DND-41 (cell line): Measurements from ENCODE around the gene PRRX2.
A peak's percentile ranks its signal among the peaks of the same experiment; 100 is the strongest.

Source experiments
- ATAC-seq: fragments of 200-7000 bp; cut with Tn5 transposase; 3 replicates; pipeline ENCODE4 v1.9.1; 2021; ENCODE audit warnings: low read depth; ENCODE audit not compliant: insufficient read depth
- DNase-seq: peaks from one replicate; pipeline ENCODE4 v3.0.0-alpha.2; 2020
- H2AFZ ChIP-seq: 2 replicates; pipeline ENCODE4 v1.6.0; 2012; ENCODE audit warnings: low read depth, low read length
- H3K27ac ChIP-seq: 2 replicates; pipeline ENCODE4 v1.5.1; 2012; ENCODE audit warnings: low read length, inconsistent platforms
- H3K27me3 ChIP-seq: fragments of 200-600 bp; sonication (generic); 2 replicates; pipeline ENCODE4 v1.6.0; 2012; ENCODE audit warnings: low read length, mild to moderate bottlenecking, inconsistent platforms; ENCODE audit not compliant: insufficient read depth, poor library complexity
- H3K36me3 ChIP-seq: 2 replicates; pipeline ENCODE4 v1.5.1; 2012; ENCODE audit warnings: low read length, inconsistent platforms; ENCODE audit not compliant: insufficient read depth
- H3K4me1 ChIP-seq: 2 replicates; pipeline ENCODE4 v1.5.1; 2012; ENCODE audit warnings: mild to moderate bottlenecking, low read length; ENCODE audit not compliant: insufficient read depth
- H3K4me2 ChIP-seq: 2 replicates; pipeline ENCODE4 v1.6.0; 2012; ENCODE audit warnings: mild to moderate bottlenecking, moderate library complexity, low read length, inconsistent platforms; ENCODE audit not compliant: insufficient read depth
- H3K4me3 ChIP-seq, 2 experiments: fragments of 200-600 bp in 1 of 2; shearing (Covaris generic) in 1 of 2; 2 replicates each; pipeline ENCODE4 v1.5.1; 2012 to 2016; ENCODE audit warnings: inconsistent platforms in 2 of 2, low read length in 2 of 2, mild to moderate bottlenecking in 2 of 2, low read depth in 1 of 2, moderate library complexity in 1 of 2
- H3K79me2 ChIP-seq: 2 replicates; pipeline ENCODE4 v1.6.0; 2012; ENCODE audit warnings: low read length, inconsistent platforms; ENCODE audit not compliant: insufficient read depth
- H3K9ac ChIP-seq: 2 replicates; pipeline ENCODE4 v1.6.0; 2012; ENCODE audit warnings: low read depth, mild to moderate bottlenecking, inconsistent platforms, low read length, moderate library complexity
- H3K9me3 ChIP-seq: 2 replicates; pipeline ENCODE4 v1.5.1; 2012; ENCODE audit warnings: low read length, moderate library complexity, mild to moderate bottlenecking, inconsistent platforms; ENCODE audit not compliant: insufficient read depth, severe bottlenecking
- H4K20me1 ChIP-seq: 2 replicates; pipeline ENCODE4 v1.6.0; 2012; ENCODE audit warnings: low read length; ENCODE audit not compliant: insufficient read depth
- EZH2 ChIP-seq: IDR thresholded peaks from 3 replicates; pipeline ENCODE4 v1.6.1; 2012; ENCODE audit warnings: borderline replicate concordance, low read depth, mild to moderate bottlenecking, moderate library complexity, low read length, inconsistent platforms; ENCODE audit not compliant: severe bottlenecking
- TF ChIP-seq, protein P1 (sequence below): IDR thresholded peaks from 2 replicates; pipeline ENCODE4 v1.5.1; 2012; ENCODE audit warnings: borderline replicate concordance, low read length, moderate library complexity, mild to moderate bottlenecking; ENCODE audit not compliant: poor library complexity, severe bottlenecking; ENCODE audit errors: extremely low read depth

The PRRX2 gene

DNA sequence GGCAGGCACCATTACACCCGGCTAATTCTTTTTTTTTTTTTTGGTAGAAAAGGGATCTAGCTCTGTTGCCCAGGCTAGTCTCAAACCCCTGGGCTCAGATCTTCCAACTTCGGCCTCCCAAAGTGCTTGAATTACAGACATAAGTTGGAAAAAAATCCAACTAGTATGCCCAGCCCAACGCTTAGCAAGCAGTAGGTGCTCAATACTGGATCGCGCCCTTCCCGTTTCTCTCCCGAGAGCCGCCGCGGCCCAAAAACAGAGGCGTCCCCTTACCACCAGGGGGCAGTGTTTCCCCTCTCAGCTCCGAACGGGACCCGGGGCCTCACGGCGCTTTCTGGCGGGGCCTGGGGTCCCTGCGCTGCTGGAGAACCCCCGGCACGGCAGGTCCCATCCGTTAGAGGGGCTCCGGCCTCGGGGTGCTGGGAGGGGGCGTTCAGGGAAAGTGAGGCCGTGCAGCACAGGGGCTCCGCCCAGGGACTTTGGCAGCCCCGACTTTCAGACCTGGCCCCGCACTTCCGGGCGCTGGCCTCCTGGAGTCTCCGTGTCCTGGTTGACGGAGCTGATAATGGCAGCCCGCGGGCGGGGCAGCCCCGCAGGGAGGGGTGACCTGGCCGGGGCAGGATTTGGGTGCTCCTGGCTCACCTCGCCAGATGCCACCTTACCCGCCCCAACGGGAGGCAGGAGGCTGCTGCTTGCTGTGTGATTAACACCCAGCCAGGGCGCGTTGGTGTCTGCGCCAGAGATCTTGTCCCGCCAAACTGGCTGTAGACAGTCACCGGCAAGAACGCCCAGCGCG, 72.2 kb downstream of the PRRX2 start:
- Histone ChIP-seq H3K4me1 (peaks cover 10% of the 10 kb centered on the region), H3K27ac (no peak overlapping the region; the same call in 1 of the 2 replicates), H3K9ac (peak overlapping the region; percentile 63), H3K4me2 (peak overlapping the region; percentile 89), H3K4me3 (peak overlapping the region in 1 of 2 experiments; percentile 60; a peak in 3 of 4 replicates), H4K20me1 (no peaks in the 10 kb centered on the region), H3K9me3 (no peaks in the 10 kb centered on the region), H3K79me2 (no peaks in the 10 kb centered on the region), H3K27me3 (no peaks in the 10 kb centered on the region), H3K36me3 (no peaks in the 10 kb centered on the region), H2AFZ (peak overlapping the region; percentile 86)
- ATAC-seq (peak; percentile 93), DNase-seq (peak; percentile 81)
- no peak for TF ChIP-seq EZH2
- TF ChIP-seq, protein P1, sequence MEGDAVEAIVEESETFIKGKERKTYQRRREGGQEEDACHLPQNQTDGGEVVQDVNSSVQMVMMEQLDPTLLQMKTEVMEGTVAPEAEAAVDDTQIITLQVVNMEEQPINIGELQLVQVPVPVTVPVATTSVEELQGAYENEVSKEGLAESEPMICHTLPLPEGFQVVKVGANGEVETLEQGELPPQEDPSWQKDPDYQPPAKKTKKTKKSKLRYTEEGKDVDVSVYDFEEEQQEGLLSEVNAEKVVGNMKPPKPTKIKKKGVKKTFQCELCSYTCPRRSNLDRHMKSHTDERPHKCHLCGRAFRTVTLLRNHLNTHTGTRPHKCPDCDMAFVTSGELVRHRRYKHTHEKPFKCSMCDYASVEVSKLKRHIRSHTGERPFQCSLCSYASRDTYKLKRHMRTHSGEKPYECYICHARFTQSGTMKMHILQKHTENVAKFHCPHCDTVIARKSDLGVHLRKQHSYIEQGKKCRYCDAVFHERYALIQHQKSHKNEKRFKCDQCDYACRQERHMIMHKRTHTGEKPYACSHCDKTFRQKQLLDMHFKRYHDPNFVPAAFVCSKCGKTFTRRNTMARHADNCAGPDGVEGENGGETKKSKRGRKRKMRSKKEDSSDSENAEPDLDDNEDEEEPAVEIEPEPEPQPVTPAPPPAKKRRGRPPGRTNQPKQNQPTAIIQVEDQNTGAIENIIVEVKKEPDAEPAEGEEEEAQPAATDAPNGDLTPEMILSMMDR = peak; percentile 88

DNA sequence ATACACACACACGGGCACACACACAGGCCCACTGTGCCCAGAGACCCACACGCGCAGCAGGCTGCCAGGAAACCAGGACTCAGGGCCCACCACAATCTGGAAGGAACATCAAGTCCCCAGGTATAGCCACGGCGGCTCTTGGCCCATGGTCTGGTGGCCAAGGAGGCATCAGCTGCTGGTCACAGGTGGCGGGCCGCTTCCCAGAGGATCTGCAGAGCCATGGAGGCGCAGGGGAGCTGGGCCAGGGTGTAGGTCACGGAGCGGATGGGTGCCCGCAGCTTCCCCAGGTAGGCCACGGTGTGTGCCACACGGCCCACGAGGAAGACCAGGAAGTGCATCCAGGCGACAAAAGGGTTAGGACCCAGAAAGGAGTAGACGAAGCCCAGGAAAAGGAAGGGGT, 74.0 kb downstream of the PRRX2 start:
- no peak overlapping the region for H3K9ac ChIP-seq

DNA sequence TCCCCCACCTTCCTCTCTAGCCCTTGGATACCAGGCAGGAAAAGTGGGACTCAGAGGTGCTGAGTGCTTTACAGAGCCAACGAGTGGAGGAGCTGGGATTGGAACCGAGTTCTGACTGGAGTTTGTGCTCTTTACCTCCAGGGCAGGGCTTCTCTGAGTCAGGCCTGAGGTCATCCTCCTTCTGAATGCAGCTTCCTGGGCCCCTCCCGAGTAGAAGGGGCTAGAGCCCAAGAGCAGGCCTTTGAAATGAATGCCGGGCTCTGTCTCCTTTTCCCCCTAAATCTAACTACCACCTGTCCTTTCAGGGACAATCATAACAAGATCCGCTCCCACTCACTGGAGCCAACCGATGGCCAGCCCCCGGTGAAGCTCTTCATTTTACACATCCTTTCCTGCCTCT, 74.7 kb downstream of the PRRX2 start:
- DNase-seq = no peak
- Histone ChIP-seq H3K9ac (no peak overlapping the region), H3K79me2 (no peaks in the 10 kb centered on the region), H3K4me2 (no peak overlapping the region), H4K20me1 (no peaks in the 10 kb centered on the region), H3K27me3 (peaks cover 4% of the 10 kb centered on the region), H3K4me3 (no peak overlapping the region), H3K4me1 (peaks cover 10% of the 10 kb centered on the region), H3K27ac (no peak overlapping the region), H2AFZ (no peak overlapping the region), H3K9me3 (no peaks in the 10 kb centered on the region), H3K36me3 (no peaks in the 10 kb centered on the region)
- TF ChIP-seq, protein P1 = no peak
- no peak for TF ChIP-seq EZH2
- no peak for ATAC-seq

More for the DNA sequence above, 74.0 kb downstream of the PRRX2 start:
- Histone ChIP-seq H3K36me3 (no peaks in the 10 kb centered on the region), H3K4me1 (peaks cover 10% of the 10 kb centered on the region), H3K4me2 (no peak overlapping the region), H3K27ac (no peak overlapping the region), H4K20me1 (no peaks in the 10 kb centered on the region), H2AFZ (no peak overlapping the region), H3K27me3 (peaks cover 4% of the 10 kb centered on the region), H3K79me2 (no peaks in the 10 kb centered on the region), H3K4me3 (no peak overlapping the region), H3K9me3 (no peaks in the 10 kb centered on the region)
- DNase-seq (no peak), ATAC-seq (no peak)
- no peak for TF ChIP-seq EZH2
- TF ChIP-seq, protein P1 = no peak
